ENCODE data around the gene DNAH3.
"Not testable (repeated sequence)": the region's sequence is repeated elsewhere in the genome, so short reads cannot be mapped to it uniquely, and the experiment has no call there.

Gene DNAH3

GRCh38 chr16:20933589-20933988, 217.1 kb downstream of the DNAH3 start:
- Histone ChIP-seq H3K27ac (replicated peaks) (no peak overlapping the region), H3K27me3 (ENCODE audit: insufficient read depth, poor library complexity, severe bottlenecking) (no peaks in the 10 kb centered on the region), H3K4me3 (replicated peaks; ENCODE audit: insufficient read depth, low read length) (no peak overlapping the region)
- no peak for DNase-seq (ENCODE audit: low read depth in 1 of 2, low spot score in 1 of 2)
- no peak for TF ChIP-seq GABPA (IDR thresholded peaks at IDR 0.05; ENCODE audit: low read depth)
- no peak for TF ChIP-seq SPI1 (IDR thresholded peaks at IDR 0.05; ENCODE audit: borderline replicate concordance, low read depth)
- TF ChIP-seq POLR2AphosphoS5 (IDR thresholded peaks at IDR 0.05; ENCODE audit: low read depth) = no peak
- no peak for TF ChIP-seq REST (IDR thresholded peaks at IDR 0.05; ENCODE audit: insufficient replicate concordance, low read depth)
- no peak for TF ChIP-seq CTCF (IDR thresholded peaks at IDR 0.05; ENCODE audit: insufficient read depth, low read length)

- Histone ChIP-seq H3K27ac (replicated peaks) (no peak overlapping the region), H3K4me3 (replicated peaks; ENCODE audit: insufficient read depth, low read length) (no peak overlapping the region), H3K27me3 (ENCODE audit: insufficient read depth, poor library complexity, severe bottlenecking) (no peaks in the 10 kb centered on the region)
- no peak for TF ChIP-seq REST (IDR thresholded peaks at IDR 0.05; ENCODE audit: insufficient replicate concordance, low read depth)
- TF ChIP-seq CTCF (IDR thresholded peaks at IDR 0.05; ENCODE audit: insufficient read depth, low read length) = no peak
- TF ChIP-seq POLR2AphosphoS5 (IDR thresholded peaks at IDR 0.05; ENCODE audit: low read depth) = no peak
- TF ChIP-seq SPI1 (IDR thresholded peaks at IDR 0.05; ENCODE audit: borderline replicate concordance, low read depth) = no peak
- TF ChIP-seq GABPA (IDR thresholded peaks at IDR 0.05; ENCODE audit: low read depth) = no peak
- no peak for DNase-seq (ENCODE audit: low read depth in 1 of 2, low spot score in 1 of 2)
These were observed 219.5 kb downstream of the DNAH3 start for GRCh38 chr16:20931066-20931600.

GRCh38 chr16:20930365-20930690, 220.3 kb downstream of the DNAH3 start:
- DNase-seq (ENCODE audit: low read depth in 1 of 2, low spot score in 1 of 2) = no peak
- no peak overlapping the region for H3K27ac ChIP-seq (replicated peaks)
- no peak overlapping the region for H3K4me3 ChIP-seq (replicated peaks; ENCODE audit: insufficient read depth, low read length)
- no peak for TF ChIP-seq GABPA (IDR thresholded peaks at IDR 0.05; ENCODE audit: low read depth)
- TF ChIP-seq POLR2AphosphoS5 (IDR thresholded peaks at IDR 0.05; ENCODE audit: low read depth) = no peak
- no peak for TF ChIP-seq SPI1 (IDR thresholded peaks at IDR 0.05; ENCODE audit: borderline replicate concordance, low read depth)
- TF ChIP-seq REST (IDR thresholded peaks at IDR 0.05; ENCODE audit: insufficient replicate concordance, low read depth) = no peak
- H3K27me3 ChIP-seq (ENCODE audit: insufficient read depth, poor library complexity, severe bottlenecking) = no peaks in the 10 kb centered on the region

- not testable (repeated sequence) for DNase-seq (ENCODE audit: low read depth in 1 of 2, low spot score in 1 of 2); H3K27ac ChIP-seq (replicated peaks); H3K4me3 ChIP-seq (replicated peaks; ENCODE audit: insufficient read depth, low read length); H3K27me3 ChIP-seq (ENCODE audit: insufficient read depth, poor library complexity, severe bottlenecking)
These were observed 220.8 kb downstream of the DNAH3 start for GRCh38 chr16:20929676-20930364.

Data from HL-60 (cell line).